Measurements from ENCODE around the gene HOXA13.

The HOXA13 gene

DNA sequence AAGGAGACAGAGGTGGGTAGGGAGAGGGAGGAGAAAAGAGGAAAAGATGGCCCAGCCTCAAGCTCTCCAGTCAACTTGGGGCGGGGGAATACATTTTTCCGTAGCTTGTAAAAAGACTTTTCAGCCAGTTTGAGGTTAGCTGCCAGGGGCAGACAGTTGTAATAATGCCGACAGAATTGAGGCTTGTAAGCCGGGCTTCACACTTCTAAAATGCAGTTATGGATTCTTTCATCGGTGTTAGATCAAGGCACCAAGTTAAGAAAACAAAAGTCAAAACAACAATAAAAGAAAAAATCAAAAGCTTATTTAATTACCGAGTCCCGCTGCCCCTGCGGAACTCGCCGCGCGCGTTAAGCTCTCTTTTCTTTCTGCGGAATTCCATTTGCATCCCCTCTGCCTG lies 42.3 kb upstream of the HOXA13 start (continued):
- TF ChIP-seq ZNF341 (tag by site-specific recombination; IDR thresholded peaks at IDR 0.05; ENCODE audit: low read depth): no peak
- no peak for TF ChIP-seq SETDB1 (IDR thresholded peaks at IDR 0.05; ENCODE audit: insufficient read length, low read length)
- no peak for TF ChIP-seq ZNF621 (tag by site-specific recombination; IDR thresholded peaks at IDR 0.05)
- TF ChIP-seq, protein P1, sequence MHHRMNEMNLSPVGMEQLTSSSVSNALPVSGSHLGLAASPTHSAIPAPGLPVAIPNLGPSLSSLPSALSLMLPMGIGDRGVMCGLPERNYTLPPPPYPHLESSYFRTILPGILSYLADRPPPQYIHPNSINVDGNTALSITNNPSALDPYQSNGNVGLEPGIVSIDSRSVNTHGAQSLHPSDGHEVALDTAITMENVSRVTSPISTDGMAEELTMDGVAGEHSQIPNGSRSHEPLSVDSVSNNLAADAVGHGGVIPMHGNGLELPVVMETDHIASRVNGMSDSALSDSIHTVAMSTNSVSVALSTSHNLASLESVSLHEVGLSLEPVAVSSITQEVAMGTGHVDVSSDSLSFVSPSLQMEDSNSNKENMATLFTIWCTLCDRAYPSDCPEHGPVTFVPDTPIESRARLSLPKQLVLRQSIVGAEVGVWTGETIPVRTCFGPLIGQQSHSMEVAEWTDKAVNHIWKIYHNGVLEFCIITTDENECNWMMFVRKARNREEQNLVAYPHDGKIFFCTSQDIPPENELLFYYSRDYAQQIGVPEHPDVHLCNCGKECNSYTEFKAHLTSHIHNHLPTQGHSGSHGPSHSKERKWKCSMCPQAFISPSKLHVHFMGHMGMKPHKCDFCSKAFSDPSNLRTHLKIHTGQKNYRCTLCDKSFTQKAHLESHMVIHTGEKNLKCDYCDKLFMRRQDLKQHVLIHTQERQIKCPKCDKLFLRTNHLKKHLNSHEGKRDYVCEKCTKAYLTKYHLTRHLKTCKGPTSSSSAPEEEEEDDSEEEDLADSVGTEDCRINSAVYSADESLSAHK (tag by site-specific recombination; IDR thresholded peaks at IDR 0.05): no peak
- no peak for TF ChIP-seq ZNF391 (tag by site-specific recombination; IDR thresholded peaks at IDR 0.05; ENCODE audit: borderline replicate concordance, low read depth)
- no peak for TF ChIP-seq ZNF776 (tag by site-specific recombination; IDR thresholded peaks at IDR 0.05; ENCODE audit: borderline replicate concordance)
- TF ChIP-seq GLIS1 (tag by site-specific recombination; IDR thresholded peaks at IDR 0.05): no peak
- no peak for TF ChIP-seq ZNF146 (tag by site-specific recombination; IDR thresholded peaks at IDR 0.05)
- TF ChIP-seq, protein P2, sequence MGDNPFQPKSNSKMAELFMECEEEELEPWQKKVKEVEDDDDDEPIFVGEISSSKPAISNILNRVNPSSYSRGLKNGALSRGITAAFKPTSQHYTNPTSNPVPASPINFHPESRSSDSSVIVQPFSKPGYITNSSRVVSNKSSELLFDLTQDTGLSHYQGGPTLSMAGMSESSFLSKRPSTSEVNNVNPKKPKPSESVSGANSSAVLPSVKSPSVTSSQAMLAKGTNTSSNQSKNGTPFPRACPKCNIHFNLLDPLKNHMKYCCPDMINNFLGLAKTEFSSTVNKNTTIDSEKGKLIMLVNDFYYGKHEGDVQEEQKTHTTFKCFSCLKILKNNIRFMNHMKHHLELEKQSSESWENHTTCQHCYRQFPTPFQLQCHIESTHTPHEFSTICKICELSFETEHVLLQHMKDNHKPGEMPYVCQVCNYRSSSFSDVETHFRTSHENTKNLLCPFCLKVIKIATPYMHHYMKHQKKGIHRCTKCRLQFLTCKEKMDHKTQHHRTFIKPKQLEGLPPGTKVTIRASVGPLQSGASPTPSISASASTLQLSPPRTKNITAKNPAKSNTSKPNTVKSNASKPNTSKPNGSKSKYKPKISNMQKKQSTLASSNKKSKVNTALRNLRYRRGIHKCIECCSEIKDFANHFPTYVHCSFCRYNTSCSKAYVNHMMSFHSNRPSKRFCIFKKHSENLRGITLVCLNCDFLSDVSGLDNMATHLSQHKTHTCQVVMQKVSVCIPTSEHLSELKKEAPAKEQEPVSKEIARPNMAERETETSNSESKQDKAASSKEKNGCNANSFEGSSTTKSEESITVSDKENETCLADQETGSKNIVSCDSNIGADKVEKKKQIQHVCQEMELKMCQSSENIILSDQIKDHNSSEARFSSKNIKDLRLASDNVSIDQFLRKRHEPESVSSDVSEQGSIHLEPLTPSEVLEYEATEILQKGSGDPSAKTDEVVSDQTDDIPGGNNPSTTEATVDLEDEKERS (tag by site-specific recombination; IDR thresholded peaks at IDR 0.05): no peak
- no peak for TF ChIP-seq ZEB2 (tag by site-specific recombination; IDR thresholded peaks at IDR 0.05)
- no peak for TF ChIP-seq ZNF561 (tag by site-specific recombination; IDR thresholded peaks at IDR 0.05; ENCODE audit: borderline replicate concordance)
- TF ChIP-seq ZNF404 (tag by site-specific recombination; IDR thresholded peaks at IDR 0.05): no peak

DNA sequence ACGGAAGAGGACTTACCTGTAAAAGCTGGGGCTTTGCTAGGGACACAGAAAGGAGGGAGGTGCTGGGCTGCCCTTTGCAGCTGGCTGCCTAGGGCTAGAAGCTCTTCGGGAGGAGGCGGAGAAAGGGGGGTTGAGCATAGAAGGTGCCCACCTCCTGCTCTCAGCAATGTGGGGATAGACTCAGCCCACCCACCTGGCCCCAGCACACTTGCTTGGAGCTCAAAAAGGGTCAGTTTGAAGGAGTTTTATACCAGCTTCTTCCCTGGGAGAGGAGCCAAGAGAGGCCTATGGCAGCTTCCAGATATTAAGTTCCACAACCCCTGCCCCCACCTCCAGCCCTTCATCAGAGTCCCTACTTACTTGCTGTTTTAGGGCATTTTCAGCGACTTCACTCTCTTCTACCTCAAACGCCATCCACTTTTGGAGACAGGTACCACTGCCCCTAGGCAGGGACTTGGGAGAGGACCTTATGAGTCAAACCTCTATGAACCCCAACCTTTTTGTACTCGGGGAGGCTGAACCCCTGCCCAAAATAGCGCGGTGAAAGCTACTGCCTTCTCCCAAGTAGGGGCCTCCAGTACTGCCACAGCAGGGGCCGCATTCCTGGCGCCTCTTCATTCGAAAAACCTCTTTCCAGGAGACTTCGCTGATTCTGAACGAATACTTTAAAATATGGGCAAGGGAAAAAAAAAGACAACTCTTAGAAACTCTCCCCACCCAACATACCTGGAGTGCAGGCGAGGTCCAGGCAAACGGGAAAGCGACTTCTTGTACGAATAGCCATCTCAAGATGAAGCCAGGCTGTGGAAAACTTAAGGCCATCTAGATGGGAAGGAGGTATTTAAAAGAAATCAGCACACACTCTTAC lies 41.5 kb upstream of the HOXA13 start:
- no peak overlapping the region for H3K4me3 ChIP-seq (ENCODE audit: low read depth, low read length)
- ChIA-PET POLR2A (no interaction called here), CTCF (interaction anchor here (0.5 to 1.0 kb wide), 3 partner anchors 625 to 1129 kb away, joined by 3 to 4 read pairs (median 3); no protein-coding TSS in a partner anchor)
- no peaks in the 10 kb centered on the region for H3K36me3 ChIP-seq (ENCODE audit: control insufficient read depth in 2 of 2, insufficient read depth in 1 of 2, low read length in 2 of 2)
- H3K9me3 ChIP-seq (ENCODE audit: control insufficient read depth, insufficient read depth, low read depth, low read length): no peaks in the 10 kb centered on the region
- H3K4me1 ChIP-seq (ENCODE audit: control insufficient read depth, insufficient read depth, low read length): no peaks in the 10 kb centered on the region; the same call in 1 of the 2 replicates
- H3K27ac ChIP-seq (ENCODE audit: extremely low read depth, low read depth, low read length): no peak overlapping the region
- TF ChIP-seq ZNF426 (tag by site-specific recombination; IDR thresholded peaks at IDR 0.05) (no peak), ZNF155 (tag by site-specific recombination; IDR thresholded peaks at IDR 0.05) (no peak), ZNF302 (tag by site-specific recombination; IDR thresholded peaks at IDR 0.05; ENCODE audit: low read depth) (no peak), ZNF677 (tag by site-specific recombination; IDR thresholded peaks at IDR 0.05) (no peak), ZSCAN30 (tag by site-specific recombination; IDR thresholded peaks at IDR 0.05) (no peak), KLF10 (tag by site-specific recombination; IDR thresholded peaks at IDR 0.05) (no peak), GLI4 (tag by site-specific recombination; IDR thresholded peaks at IDR 0.05) (no peak), ZNF521 (tag by site-specific recombination; IDR thresholded peaks at IDR 0.05) (no peak), GFI1B (tag by site-specific recombination; IDR thresholded peaks at IDR 0.05) (no peak), ZBTB20 (tag by site-specific recombination; IDR thresholded peaks at IDR 0.05) (no peak), ZNF747 (tag by site-specific recombination; IDR thresholded peaks at IDR 0.05) (no peak), ZXDB (tag by site-specific recombination; IDR thresholded peaks at IDR 0.05) (no peak), ZNF114 (tag by site-specific recombination; IDR thresholded peaks at IDR 0.05) (no peak)
- TF ChIP-seq, protein P3, sequence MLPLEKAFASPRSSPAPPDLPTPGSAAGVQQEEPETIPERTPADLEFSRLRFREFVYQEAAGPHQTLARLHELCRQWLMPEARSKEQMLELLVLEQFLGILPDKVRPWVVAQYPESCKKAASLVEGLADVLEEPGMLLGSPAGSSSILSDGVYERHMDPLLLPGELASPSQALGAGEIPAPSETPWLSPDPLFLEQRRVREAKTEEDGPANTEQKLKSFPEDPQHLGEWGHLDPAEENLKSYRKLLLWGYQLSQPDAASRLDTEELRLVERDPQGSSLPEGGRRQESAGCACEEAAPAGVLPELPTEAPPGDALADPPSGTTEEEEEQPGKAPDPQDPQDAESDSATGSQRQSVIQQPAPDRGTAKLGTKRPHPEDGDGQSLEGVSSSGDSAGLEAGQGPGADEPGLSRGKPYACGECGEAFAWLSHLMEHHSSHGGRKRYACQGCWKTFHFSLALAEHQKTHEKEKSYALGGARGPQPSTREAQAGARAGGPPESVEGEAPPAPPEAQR (tag by site-specific recombination; IDR thresholded peaks at IDR 0.05): no peak
- TF ChIP-seq, protein P4, sequence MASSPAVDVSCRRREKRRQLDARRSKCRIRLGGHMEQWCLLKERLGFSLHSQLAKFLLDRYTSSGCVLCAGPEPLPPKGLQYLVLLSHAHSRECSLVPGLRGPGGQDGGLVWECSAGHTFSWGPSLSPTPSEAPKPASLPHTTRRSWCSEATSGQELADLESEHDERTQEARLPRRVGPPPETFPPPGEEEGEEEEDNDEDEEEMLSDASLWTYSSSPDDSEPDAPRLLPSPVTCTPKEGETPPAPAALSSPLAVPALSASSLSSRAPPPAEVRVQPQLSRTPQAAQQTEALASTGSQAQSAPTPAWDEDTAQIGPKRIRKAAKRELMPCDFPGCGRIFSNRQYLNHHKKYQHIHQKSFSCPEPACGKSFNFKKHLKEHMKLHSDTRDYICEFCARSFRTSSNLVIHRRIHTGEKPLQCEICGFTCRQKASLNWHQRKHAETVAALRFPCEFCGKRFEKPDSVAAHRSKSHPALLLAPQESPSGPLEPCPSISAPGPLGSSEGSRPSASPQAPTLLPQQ (tag by site-specific recombination; IDR thresholded peaks at IDR 0.05): no peak
